ENCODE data around the gene FYB2.

The FYB2 gene

GRCh38 chr1:56844545-56845136, 25.4 kb upstream of the FYB2 start:
- Histone ChIP-seq H3K4me2 (ENCODE audit: low read depth, low read length, poor library complexity, severe bottlenecking) (no peak overlapping the region), H3K27me3 (ENCODE audit: low read length) (no peaks in the 10 kb centered on the region), H3K36me3 (ENCODE audit: low read length) (no peaks in the 10 kb centered on the region), H3K79me2 (ENCODE audit: insufficient read depth, low read length) (no peaks in the 10 kb centered on the region), H3K27ac (ENCODE audit: low read depth, low read length) (no peak overlapping the region), H3K4me3 (ENCODE audit: insufficient read depth, low read length, poor library complexity, severe bottlenecking) (no peak overlapping the region), H3K9ac (ENCODE audit: low read length) (no peak overlapping the region), H4K20me1 (ENCODE audit: low read depth, low read length) (no peaks in the 10 kb centered on the region), H3K9me3 (ENCODE audit: insufficient read depth, low read length) (no peaks in the 10 kb centered on the region), H3F3A (ENCODE audit: insufficient read depth) (no peaks in the 10 kb centered on the region), H2AFZ (ENCODE audit: low read depth, low read length, severe bottlenecking) (no peak overlapping the region), H3K9me2 (replicated peaks; ENCODE audit: insufficient read depth, low read length) (no peaks in the 10 kb centered on the region)
- TF ChIP-seq CTCF (IDR thresholded peaks at IDR 0.05; ENCODE audit: insufficient read depth, low read length, poor library complexity, severe bottlenecking) (no peak), EZH2phosphoT487 (conservative IDR thresholded peaks at IDR 0.05; ENCODE audit: low read length) (no peak)

DNA sequence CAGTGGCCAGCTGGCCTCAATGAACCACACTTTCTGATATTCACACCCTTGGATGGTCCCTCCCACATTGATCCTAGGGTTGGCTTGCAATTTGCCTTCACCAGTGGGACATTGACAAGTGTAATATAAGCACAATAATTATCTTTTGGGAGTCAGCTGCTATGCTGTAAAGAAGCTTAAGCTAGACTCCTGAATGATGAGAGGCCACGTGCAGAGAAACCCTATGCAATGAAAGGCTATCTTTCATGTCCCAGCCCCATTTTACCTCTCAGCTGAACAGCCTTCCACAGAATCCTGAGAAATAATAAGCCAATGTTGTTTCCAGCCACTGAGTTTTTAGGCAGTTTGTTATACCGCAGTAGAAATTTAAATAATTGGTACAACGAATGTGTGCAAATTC, 24.3 kb upstream of the FYB2 start:
- no peak for TF ChIP-seq EZH2phosphoT487 (conservative IDR thresholded peaks at IDR 0.05; ENCODE audit: low read length)
- TF ChIP-seq CTCF (IDR thresholded peaks at IDR 0.05; ENCODE audit: insufficient read depth, low read length, poor library complexity, severe bottlenecking): no peak
- H3F3A ChIP-seq (ENCODE audit: insufficient read depth): no peaks in the 10 kb centered on the region
- H3K4me2 ChIP-seq (ENCODE audit: low read depth, low read length, poor library complexity, severe bottlenecking): no peak overlapping the region
- H3K27me3 ChIP-seq (ENCODE audit: low read length): no peaks in the 10 kb centered on the region
- no peak overlapping the region for H3K4me3 ChIP-seq (ENCODE audit: insufficient read depth, low read length, poor library complexity, severe bottlenecking)
- no peak overlapping the region for H3K9ac ChIP-seq (ENCODE audit: low read length)
- no peaks in the 10 kb centered on the region for H4K20me1 ChIP-seq (ENCODE audit: low read depth, low read length)
- no peaks in the 10 kb centered on the region for H3K9me2 ChIP-seq (replicated peaks; ENCODE audit: insufficient read depth, low read length)
- no peaks in the 10 kb centered on the region for H3K79me2 ChIP-seq (ENCODE audit: insufficient read depth, low read length)
- no peak overlapping the region for H3K27ac ChIP-seq (ENCODE audit: low read depth, low read length)
- H3K36me3 ChIP-seq (ENCODE audit: low read length): no peaks in the 10 kb centered on the region
- no peaks in the 10 kb centered on the region for H3K9me3 ChIP-seq (ENCODE audit: insufficient read depth, low read length)
- no peak overlapping the region for H2AFZ ChIP-seq (ENCODE audit: low read depth, low read length, severe bottlenecking)

DNA sequence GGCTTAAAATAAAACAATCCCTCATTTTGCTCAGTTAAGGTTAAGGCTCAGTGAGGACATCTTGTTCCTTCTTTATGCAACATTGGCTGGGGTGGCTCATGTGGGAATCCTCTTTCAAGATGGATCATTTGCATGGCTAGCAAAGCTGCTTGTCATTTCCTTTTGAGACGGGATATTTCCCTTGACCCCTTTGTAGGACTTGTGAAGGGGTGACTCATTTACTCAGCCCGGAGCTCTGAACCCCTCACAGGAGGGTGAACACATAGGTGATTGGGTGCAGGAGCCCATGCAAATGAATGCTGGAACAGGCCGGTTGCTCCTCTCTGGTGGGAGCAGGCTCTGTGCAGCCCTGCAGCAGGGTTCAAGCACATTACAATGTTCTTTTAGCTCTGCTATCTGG, 19.6 kb upstream of the FYB2 start:
- Histone ChIP-seq H3K9ac (ENCODE audit: low read length) (no peak overlapping the region), H3K36me3 (ENCODE audit: low read length) (no peaks in the 10 kb centered on the region), H3K9me3 (ENCODE audit: insufficient read depth, low read length) (no peaks in the 10 kb centered on the region), H2AFZ (ENCODE audit: low read depth, low read length, severe bottlenecking) (no peak overlapping the region), H3K79me2 (ENCODE audit: insufficient read depth, low read length) (no peaks in the 10 kb centered on the region), H3K9me2 (replicated peaks; ENCODE audit: insufficient read depth, low read length) (no peaks in the 10 kb centered on the region), H3K27ac (ENCODE audit: low read depth, low read length) (no peak overlapping the region), H3F3A (ENCODE audit: insufficient read depth) (no peaks in the 10 kb centered on the region), H3K27me3 (ENCODE audit: low read length) (no peaks in the 10 kb centered on the region), H3K4me2 (ENCODE audit: low read depth, low read length, poor library complexity, severe bottlenecking) (no peak overlapping the region), H4K20me1 (ENCODE audit: low read depth, low read length) (no peaks in the 10 kb centered on the region), H3K4me3 (ENCODE audit: insufficient read depth, low read length, poor library complexity, severe bottlenecking) (no peak overlapping the region)
- no peak for TF ChIP-seq EZH2phosphoT487 (conservative IDR thresholded peaks at IDR 0.05; ENCODE audit: low read length)
- no peak for TF ChIP-seq CTCF (IDR thresholded peaks at IDR 0.05; ENCODE audit: insufficient read depth, low read length, poor library complexity, severe bottlenecking)

Data from SU-DHL-6 (cell line).